Measurements from ENCODE around the gene TMC3.
"Not testable (repeated sequence)": the region's sequence is repeated elsewhere in the genome, so short reads cannot be mapped to it uniquely, and the experiment has no call there.

Gene TMC3

GRCh38 chr15:81375461-81375860, 1.4 kb upstream of the TMC3 start:
- Mint-ChIP-seq H3K27ac (no peak overlapping the region), H3K4me1 (ENCODE audit: low read depth) (peaks cover 4% of the 10 kb centered on the region), H3K36me3 (ENCODE audit: low read depth) (no peaks in the 10 kb centered on the region), H3K27me3 (ENCODE audit: low read depth) (peaks cover 14% of the 10 kb centered on the region), H3K4me3 (no peak overlapping the region), H3K9me3 (no peaks in the 10 kb centered on the region)

GRCh38 chr15:81373176-81373575, 837 bp downstream of the TMC3 start:
- H3K9me3 Mint-ChIP-seq = no peaks in the 10 kb centered on the region
- H3K4me3 Mint-ChIP-seq = no peak overlapping the region
- no peak overlapping the region for H3K27ac Mint-ChIP-seq
- no peaks in the 10 kb centered on the region for H3K36me3 Mint-ChIP-seq (ENCODE audit: low read depth)
- peaks cover 7% of the 10 kb centered on the region for H3K27me3 Mint-ChIP-seq (ENCODE audit: low read depth)
- no peaks in the 10 kb centered on the region for H3K4me1 Mint-ChIP-seq (ENCODE audit: low read depth)

GRCh38 chr15:81372575-81372974, 1.4 kb downstream of the TMC3 start:
- Mint-ChIP-seq H3K9me3 (no peaks in the 10 kb centered on the region), H3K4me1 (ENCODE audit: low read depth) (no peaks in the 10 kb centered on the region), H3K27me3 (ENCODE audit: low read depth) (peaks cover 3% of the 10 kb centered on the region), H3K27ac (no peak overlapping the region), H3K4me3 (no peak overlapping the region), H3K36me3 (ENCODE audit: low read depth) (no peaks in the 10 kb centered on the region)

- Mint-ChIP-seq H3K4me1 (ENCODE audit: low read depth) (no peaks in the 10 kb centered on the region), H3K4me3 (no peak overlapping the region), H3K36me3 (ENCODE audit: low read depth) (no peaks in the 10 kb centered on the region), H3K27ac (no peak overlapping the region), H3K27me3 (ENCODE audit: low read depth) (peaks cover 5% of the 10 kb centered on the region), H3K9me3 (no peaks in the 10 kb centered on the region)
Measured at GRCh38 chr15:81363718-81364500, 10.1 kb downstream of the TMC3 start.

- Mint-ChIP-seq H3K36me3 (ENCODE audit: low read depth) (no peaks in the 10 kb centered on the region), H3K27ac (no peak overlapping the region), H3K9me3 (no peaks in the 10 kb centered on the region)
Measured at GRCh38 chr15:81363276-81363675, 10.7 kb downstream of the TMC3 start.

GRCh38 chr15:81362790-81363189, 11.2 kb downstream of the TMC3 start:
- H3K9me3 Mint-ChIP-seq = no peaks in the 10 kb centered on the region
- peaks cover 5% of the 10 kb centered on the region for H3K27me3 Mint-ChIP-seq (ENCODE audit: low read depth)
- no peaks in the 10 kb centered on the region for H3K36me3 Mint-ChIP-seq (ENCODE audit: low read depth)
- H3K4me3 Mint-ChIP-seq = no peak overlapping the region
- H3K27ac Mint-ChIP-seq = no peak overlapping the region
- no peaks in the 10 kb centered on the region for H3K4me1 Mint-ChIP-seq (ENCODE audit: low read depth)

More at GRCh38 chr15:81363276-81363675, 10.7 kb downstream of the TMC3 start:
- H3K4me3 Mint-ChIP-seq = no peak overlapping the region
- peaks cover 5% of the 10 kb centered on the region for H3K27me3 Mint-ChIP-seq (ENCODE audit: low read depth)
- H3K4me1 Mint-ChIP-seq (ENCODE audit: low read depth) = no peaks in the 10 kb centered on the region

- H3K36me3 Mint-ChIP-seq (ENCODE audit: low read depth) = no peaks in the 10 kb centered on the region
- H3K9me3 Mint-ChIP-seq = no peaks in the 10 kb centered on the region
- no peak overlapping the region for H3K4me3 Mint-ChIP-seq
- H3K27ac Mint-ChIP-seq = no peak overlapping the region
- H3K4me1 Mint-ChIP-seq (ENCODE audit: low read depth) = no peaks in the 10 kb centered on the region
- peaks cover 8% of the 10 kb centered on the region for H3K27me3 Mint-ChIP-seq (ENCODE audit: low read depth)
Measured at GRCh38 chr15:81361891-81362290, 12.1 kb downstream of the TMC3 start.

- Mint-ChIP-seq H3K27ac (no peak overlapping the region), H3K36me3 (ENCODE audit: low read depth) (no peaks in the 10 kb centered on the region), H3K27me3 (ENCODE audit: low read depth) (peaks cover 8% of the 10 kb centered on the region), H3K9me3 (no peaks in the 10 kb centered on the region), H3K4me1 (ENCODE audit: low read depth) (no peaks in the 10 kb centered on the region), H3K4me3 (no peak overlapping the region)
Measured at GRCh38 chr15:81360491-81360890, 13.5 kb downstream of the TMC3 start.

- no peak overlapping the region for H3K27ac Mint-ChIP-seq
- H3K36me3 Mint-ChIP-seq (ENCODE audit: low read depth) = no peaks in the 10 kb centered on the region
- H3K4me3 Mint-ChIP-seq = no peak overlapping the region
- H3K4me1 Mint-ChIP-seq (ENCODE audit: low read depth) = no peaks in the 10 kb centered on the region
- H3K27me3 Mint-ChIP-seq (ENCODE audit: low read depth) = peaks cover 11% of the 10 kb centered on the region
- no peaks in the 10 kb centered on the region for H3K9me3 Mint-ChIP-seq
Measured at GRCh38 chr15:81358248-81358647, 15.8 kb downstream of the TMC3 start.

- no peak overlapping the region for H3K4me3 Mint-ChIP-seq
- peaks cover 11% of the 10 kb centered on the region for H3K27me3 Mint-ChIP-seq (ENCODE audit: low read depth)
Measured at GRCh38 chr15:81357180-81357686, 16.8 kb downstream of the TMC3 start.

GRCh38 chr15:81356252-81356651, 17.8 kb downstream of the TMC3 start:
- Mint-ChIP-seq H3K4me1 (ENCODE audit: low read depth) (no peaks in the 10 kb centered on the region), H3K27me3 (ENCODE audit: low read depth) (peaks cover 11% of the 10 kb centered on the region), H3K9me3 (no peaks in the 10 kb centered on the region), H3K36me3 (ENCODE audit: low read depth) (no peaks in the 10 kb centered on the region), H3K27ac (no peak overlapping the region), H3K4me3 (no peak overlapping the region)

More at GRCh38 chr15:81357180-81357686, 16.8 kb downstream of the TMC3 start:
- Mint-ChIP-seq H3K36me3 (ENCODE audit: low read depth) (no peaks in the 10 kb centered on the region), H3K27ac (no peak overlapping the region), H3K9me3 (no peaks in the 10 kb centered on the region), H3K4me1 (ENCODE audit: low read depth) (no peaks in the 10 kb centered on the region)

GRCh38 chr15:81351651-81352050, 22.4 kb downstream of the TMC3 start:
- peaks cover 7% of the 10 kb centered on the region for H3K27me3 Mint-ChIP-seq (ENCODE audit: low read depth)
- H3K9me3 Mint-ChIP-seq = no peaks in the 10 kb centered on the region
- H3K36me3 Mint-ChIP-seq (ENCODE audit: low read depth) = no peaks in the 10 kb centered on the region
- no peak overlapping the region for H3K27ac Mint-ChIP-seq
- no peak overlapping the region for H3K4me3 Mint-ChIP-seq
- no peaks in the 10 kb centered on the region for H3K4me1 Mint-ChIP-seq (ENCODE audit: low read depth)

GRCh38 chr15:81349271-81349670, 24.7 kb downstream of the TMC3 start:
- H3K27ac Mint-ChIP-seq = no peak overlapping the region
- no peaks in the 10 kb centered on the region for H3K4me1 Mint-ChIP-seq (ENCODE audit: low read depth)
- H3K36me3 Mint-ChIP-seq (ENCODE audit: low read depth) = no peaks in the 10 kb centered on the region
- H3K4me3 Mint-ChIP-seq = no peak overlapping the region
- no peaks in the 10 kb centered on the region for H3K9me3 Mint-ChIP-seq
- peaks cover 7% of the 10 kb centered on the region for H3K27me3 Mint-ChIP-seq (ENCODE audit: low read depth)

GRCh38 chr15:81348691-81349090, 25.3 kb downstream of the TMC3 start:
- not testable (repeated sequence) for H3K4me1 Mint-ChIP-seq (ENCODE audit: low read depth); H3K27me3 Mint-ChIP-seq (ENCODE audit: low read depth); H3K36me3 Mint-ChIP-seq (ENCODE audit: low read depth); H3K4me3 Mint-ChIP-seq; H3K9me3 Mint-ChIP-seq; H3K27ac Mint-ChIP-seq

- no peaks in the 10 kb centered on the region for H3K36me3 Mint-ChIP-seq (ENCODE audit: low read depth)
- H3K27me3 Mint-ChIP-seq (ENCODE audit: low read depth) = peaks cover 4% of the 10 kb centered on the region
- no peaks in the 10 kb centered on the region for H3K4me1 Mint-ChIP-seq (ENCODE audit: low read depth)
- H3K9me3 Mint-ChIP-seq = no peaks in the 10 kb centered on the region
- no peak overlapping the region for H3K27ac Mint-ChIP-seq
- no peak overlapping the region for H3K4me3 Mint-ChIP-seq
Measured at GRCh38 chr15:81347910-81348309, 26.1 kb downstream of the TMC3 start.
